HG02759 (cell line): ENCODE data around the gene ITFG1.
"Not testable (repeated sequence)": the region's sequence is repeated elsewhere in the genome, so short reads cannot be mapped to it uniquely, and the experiment has no call there.

Source experiments
- ATAC-seq: cut with Tn5 transposase; IDR thresholded peaks from one replicate; pipeline ENCODE4 v1.9.1; 2021; ENCODE audit warnings: mild to moderate bottlenecking, moderate library complexity; ENCODE audit not compliant: unreplicated experiment

Gene ITFG1

DNA sequence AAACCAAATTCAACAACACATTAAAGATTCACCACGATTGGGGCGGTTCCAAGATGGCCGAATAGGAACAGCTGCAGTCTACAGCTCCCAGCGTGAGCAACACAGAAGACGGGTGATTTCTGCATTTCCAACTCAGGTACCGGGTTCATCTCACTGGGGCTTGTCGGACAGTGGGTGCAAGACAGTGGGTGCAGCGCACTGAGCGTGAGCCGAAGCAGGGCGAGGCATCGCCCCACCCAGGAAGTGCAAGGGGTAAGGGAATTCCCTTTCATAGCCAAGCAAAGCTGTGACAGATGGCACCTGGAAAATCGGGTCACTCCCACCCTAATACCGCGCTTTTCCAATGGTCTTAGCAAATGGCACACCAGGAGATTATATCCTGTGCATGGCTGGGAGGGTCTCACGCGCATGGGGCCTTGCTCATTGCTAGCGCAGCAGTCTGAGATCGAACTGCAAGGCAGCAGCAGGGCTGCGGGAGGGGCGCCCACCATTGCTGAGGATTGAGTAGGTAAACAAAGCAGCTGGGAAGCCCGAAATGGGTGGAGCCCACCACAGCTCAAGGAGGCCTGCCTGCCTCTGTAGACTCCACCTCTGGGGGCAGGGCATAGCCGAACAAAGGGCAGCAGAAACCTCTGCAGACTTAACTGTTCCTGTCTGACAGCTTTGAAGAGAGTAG lies 113.7 kb downstream of the ITFG1 start:
- ATAC-seq: not testable (repeated sequence)

DNA sequence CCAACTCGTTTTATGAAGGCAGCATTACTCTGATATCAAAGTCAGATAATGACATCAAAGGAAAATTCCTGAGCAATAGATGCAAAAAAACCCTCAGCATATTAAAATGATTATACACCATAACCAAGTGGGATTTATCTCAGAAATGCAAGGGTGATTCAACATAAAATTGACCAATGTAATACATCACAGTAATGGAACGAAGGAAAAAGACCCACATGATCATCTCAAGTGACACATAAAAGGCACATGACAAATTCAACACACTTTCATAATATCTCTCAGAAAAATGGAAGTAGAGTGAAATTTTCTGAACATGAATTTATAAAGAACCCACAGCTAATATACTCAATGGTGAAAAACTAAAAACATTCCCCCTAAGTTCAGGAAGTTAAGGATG lies 118.8 kb downstream of the ITFG1 start:
- no peak for ATAC-seq

DNA sequence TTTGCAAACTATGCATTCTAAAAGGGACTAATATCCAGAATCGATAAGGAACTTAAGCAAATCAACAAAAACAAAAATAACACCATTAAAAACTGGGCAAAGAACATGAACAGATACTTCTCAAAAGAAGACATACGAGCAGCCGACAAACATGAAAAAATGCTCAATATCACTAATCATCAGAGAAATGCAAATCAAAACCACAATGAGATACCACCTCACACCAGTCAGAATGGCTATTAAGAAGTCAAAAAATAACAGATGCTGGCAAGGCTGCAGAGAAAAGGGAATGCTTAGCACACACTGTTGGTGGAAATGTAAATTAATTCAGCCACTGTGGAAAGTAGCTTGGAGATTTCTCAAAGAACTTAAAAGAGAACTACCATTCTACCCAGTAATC lies 130.3 kb downstream of the ITFG1 start:
- ATAC-seq: peak; percentile 39

DNA sequence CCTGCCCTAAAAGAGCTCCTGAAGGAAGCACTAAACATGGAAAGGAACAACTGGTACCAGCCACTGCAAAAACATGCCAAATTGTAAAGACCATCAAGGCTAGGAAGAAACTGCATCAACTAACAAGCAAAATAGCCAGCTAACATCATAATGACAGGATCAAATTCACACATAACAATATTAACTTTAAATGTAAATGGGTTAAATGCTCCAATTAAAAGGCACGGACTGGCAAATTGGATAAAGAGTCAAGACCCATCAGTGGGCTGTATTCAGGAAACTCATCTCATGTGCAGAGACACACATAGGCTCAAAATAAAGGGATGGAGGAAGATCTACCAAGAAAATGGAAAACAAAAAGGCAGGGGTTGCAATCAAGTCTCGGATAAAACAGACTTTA lies 136.6 kb downstream of the ITFG1 start:
- not testable (repeated sequence) for ATAC-seq

DNA sequence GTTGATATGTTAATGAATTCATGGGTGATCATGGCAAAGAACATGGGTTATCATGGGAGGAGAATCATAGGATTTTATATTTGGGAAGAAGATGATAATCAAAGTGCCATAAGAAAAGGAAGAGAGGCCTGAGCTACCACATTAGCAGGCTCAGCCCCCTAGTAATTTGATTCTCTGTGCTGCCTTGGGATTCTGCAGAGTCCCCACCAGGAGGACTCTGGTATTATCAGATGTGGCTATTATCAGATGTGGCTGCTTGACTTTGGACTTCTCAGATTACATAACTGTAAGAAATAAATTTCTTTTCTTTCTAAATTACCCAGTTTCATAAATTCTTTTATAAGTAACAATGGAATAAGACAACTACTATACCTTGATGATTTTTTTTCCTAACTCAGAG lies 137.6 kb downstream of the ITFG1 start:
- ATAC-seq: no peak

DNA sequence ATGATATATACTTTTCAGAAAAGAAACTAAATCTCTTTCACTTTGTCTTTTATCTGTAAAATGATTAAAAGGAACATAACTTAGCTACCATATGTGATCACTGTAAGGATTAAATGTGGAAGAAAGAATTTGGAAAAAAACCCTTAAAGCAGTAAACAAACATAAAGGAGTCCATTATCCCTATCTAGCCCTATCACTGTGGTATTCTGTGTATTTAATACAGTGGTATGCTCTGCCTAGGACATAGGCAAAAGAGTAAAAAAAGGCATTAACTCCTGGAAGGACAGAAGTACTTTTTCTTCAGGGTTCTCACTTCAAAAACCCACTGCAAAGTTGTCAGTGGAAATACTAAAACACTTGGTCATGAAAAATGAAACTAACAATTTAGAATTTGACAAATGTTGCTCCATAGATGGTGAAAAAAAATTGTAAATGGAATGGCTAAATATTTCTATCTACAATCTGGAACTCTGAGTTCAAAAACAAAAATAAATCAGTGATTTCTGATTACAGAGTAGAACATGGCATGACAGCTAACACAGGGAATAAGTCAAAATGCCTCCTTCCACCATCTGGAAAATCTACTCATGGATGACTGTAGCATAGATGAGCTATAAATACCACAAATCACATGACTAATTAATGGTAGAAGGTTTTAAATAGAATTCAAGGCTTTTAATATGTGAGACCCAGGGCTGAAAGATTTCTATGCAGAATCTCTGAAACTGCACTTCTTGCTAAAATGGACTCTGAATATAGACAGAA lies 140.1 kb downstream of the ITFG1 start:
- no peak for ATAC-seq

DNA sequence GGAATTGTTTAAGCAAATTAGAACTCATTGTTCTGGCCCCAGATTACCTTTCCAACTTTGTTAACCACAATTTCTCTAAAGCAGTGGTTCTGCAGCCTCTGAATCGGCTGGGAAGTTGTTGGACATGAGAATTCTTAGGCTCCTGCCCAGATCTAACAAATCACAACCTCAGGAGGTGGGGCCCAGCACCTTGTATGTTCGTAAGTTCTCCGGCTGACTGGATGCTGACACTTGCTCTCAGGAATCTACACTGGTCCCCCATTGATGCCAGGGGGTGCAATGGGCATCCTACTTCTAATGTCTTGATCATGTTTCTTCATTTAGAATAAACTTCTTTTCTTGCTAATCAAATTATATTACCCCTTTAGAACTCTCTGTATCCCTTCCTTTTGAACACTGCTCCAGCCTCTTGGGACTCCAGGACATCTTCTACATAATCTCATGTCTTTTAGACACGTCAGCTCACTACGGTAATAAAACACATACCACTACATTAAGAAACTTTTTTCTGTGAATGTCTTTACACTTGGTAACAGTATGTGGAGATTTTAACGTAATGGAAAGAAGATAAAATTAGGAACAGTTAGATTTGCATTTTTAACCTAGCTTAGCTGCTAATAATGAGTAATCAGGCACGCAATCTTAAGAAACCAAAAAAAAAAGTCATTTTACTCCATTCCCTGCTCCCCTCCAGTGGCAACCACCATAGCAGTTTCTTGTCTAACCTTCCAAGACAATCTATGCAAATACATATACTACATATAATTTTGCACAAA lies 143.2 kb downstream of the ITFG1 start:
- ATAC-seq: peak; percentile 47

DNA sequence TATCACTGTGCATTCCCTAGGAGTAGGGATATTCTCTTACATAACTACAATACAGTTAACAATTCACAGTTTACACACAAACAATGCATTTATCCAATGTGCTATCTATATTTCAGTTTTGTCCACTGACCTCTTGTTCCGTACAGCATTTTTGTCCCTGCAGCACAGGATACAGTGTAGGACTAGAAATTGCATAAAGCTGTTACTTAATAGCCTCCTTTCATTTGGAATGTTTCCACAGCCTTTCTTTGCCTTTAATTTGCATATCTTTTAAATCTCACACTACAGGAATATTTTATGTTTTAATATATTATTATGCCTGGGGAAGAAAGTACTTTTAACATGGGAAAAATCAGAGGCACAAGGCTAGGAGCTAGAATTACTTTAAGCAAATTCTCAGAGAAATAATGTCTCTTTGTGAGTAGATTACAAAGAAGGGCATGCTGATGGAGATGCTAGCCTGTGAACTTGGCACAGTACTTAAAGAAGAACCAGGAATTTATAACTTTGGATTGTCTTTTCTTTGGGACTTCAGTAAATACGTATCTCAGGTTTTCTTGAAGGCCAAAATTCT lies 144.3 kb downstream of the ITFG1 start:
- no peak for ATAC-seq

DNA sequence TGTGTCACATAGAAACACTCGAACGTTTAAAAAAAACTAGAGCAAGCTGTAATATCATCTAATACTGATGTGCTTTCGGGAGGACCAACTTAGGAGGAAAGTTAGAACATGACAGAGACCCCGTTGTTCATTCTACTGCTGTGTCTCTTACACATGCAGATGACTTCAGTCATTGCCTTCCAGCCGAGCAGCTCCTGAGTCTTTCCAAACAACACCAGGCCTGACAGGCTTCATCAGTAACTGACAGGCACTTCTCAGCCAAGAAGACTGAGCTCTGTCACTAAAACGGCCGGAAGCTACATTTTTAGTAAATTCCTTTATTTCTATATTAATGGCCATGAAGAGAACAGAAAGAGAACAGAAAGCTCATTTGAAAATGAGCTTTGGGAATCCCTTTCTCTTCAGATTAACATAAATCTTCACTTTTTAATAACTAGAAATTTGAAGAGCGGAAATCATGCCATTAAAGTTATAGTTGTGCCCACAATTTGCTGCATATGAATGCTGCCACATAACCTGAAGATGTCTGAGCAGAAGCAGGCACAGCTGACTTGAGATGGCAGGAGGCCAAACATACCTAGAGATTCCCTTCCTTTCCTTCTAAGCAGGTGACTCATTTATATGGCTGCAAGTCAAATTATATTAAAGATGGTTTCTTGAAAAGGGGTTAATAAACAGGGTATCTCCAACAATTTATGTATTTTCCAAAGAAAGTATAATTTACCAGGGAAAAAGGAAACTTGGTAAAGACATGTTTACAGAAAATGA lies 148.9 kb downstream of the ITFG1 start:
- no peak for ATAC-seq

DNA sequence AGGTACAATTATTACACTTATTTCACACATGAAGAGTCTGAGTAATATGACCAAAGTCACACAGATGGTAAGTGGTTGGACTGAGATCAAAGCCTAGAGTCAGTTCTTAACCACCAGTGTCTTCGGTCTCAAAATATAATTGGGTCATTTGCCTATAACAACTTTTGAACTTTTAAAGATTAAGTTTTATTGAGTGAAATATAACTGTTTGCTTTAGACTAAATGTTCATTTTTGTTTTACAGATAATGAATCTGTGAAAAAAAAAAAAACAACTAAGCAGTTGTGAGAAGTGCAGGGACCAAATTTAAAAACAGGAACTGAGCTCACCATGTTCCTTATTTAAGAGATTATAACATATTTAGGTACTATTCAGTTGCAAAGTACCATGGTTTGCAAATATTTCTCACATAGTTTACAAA lies 150.1 kb downstream of the ITFG1 start:
- peak; percentile 77 for ATAC-seq

DNA sequence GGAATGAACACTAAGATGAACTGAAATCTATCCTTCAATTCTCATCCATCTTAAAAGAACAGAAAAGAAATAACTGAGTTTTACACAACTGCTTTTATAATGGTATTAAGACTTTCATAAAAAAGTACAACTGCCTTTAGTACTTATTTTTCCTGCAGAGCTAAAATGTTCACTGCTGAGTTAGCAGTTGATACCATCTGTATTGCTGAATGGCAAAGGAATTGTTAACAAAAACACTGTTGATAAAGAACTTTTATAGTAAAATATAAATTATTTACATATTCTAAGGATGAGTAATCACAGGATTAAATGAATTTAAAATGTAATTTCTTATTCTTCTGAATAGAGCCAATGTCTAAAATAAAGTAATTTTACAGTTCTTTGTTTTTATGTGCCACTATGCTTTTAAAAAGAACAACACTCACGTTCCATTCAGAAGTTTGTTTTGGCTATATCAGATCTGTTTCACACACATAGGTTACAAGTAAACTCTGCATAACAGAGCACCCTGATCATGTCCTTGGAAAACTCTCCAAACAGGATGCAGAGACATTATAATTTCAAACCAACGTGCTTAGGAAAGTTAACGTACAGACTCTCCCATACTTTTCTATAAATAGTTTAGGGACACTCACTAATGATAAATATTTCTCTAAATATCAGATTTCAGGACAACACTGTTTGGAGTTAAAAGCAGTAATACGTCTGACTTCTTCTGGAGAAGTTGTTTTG lies 151.1 kb downstream of the ITFG1 start:
- ATAC-seq: no peak

DNA sequence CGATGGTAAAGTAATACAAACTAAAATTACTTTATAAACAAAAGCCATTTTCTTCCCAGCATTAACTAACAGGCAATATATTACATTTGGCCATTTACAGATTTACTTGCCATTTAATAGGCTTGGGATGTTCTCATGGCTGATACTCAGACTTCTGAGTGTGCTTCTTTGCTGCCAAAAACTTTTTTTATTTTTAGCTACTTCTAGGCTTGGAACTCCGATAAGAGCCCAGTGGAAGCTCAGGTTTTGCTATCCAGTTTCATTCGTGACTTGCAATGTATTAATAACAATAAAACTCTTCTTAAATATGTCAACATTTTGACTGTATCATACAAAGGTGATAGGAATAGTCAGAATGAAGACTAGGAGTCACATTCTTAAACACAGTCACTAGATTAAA lies 152.3 kb downstream of the ITFG1 start:
- ATAC-seq: no peak

DNA sequence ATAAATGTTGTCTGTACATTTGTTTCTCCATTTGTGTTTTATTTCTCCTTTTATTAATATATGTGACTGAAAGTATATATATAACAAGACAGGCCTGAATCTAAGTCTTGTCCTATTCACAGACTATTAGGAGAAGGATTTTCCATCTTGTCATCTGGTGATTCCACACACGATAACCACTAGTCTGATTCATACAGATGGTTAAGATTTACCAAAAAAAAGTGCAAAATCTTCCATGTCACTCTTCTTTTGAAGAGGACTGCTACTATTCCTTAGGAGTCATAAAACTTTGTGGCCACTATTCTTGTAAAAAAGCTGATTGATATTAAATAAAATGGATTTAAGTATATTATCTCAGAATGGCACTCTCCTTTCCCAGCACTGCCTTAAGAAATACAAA lies 156.3 kb downstream of the ITFG1 start:
- ATAC-seq: no peak

DNA sequence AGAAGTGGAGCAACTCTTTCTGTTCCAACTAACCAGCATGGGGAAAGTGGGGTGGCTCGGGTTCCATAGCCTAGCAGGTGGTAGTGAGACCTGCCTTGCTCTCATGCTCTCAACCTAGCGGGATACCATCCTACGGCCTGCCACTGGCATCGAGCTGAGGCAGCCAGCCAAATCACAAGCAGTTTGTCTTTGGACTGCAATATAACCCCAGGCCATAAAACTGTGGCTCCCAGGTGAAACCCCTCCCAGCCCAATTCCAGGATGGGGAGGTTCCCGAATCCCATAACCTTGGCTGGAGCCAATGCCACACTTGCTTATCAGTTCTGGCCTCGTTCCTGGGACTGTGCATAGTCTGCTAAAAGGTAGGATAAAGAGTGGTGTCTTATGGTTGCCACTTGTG lies 161.3 kb downstream of the ITFG1 start:
- ATAC-seq: no peak

DNA sequence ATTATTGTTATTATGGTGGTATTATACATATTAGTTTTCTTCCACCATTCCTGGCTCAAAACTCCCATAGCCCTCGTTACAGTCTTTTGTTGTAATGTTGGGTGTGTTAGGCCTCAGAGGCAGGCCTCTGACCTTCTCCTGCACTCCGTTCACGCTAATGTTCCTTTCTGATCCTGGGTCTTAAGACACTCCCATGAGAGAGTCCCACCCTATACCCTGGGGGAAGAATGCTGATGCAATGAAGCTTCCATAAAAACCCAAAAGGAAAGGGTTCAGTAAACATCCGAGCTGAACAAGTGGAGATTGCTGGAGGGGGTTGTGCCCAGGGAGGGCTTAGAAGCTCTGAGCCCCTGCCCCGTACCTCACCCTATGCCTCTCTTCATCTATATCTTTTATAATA lies 175.9 kb downstream of the ITFG1 start:
- ATAC-seq: no peak

DNA sequence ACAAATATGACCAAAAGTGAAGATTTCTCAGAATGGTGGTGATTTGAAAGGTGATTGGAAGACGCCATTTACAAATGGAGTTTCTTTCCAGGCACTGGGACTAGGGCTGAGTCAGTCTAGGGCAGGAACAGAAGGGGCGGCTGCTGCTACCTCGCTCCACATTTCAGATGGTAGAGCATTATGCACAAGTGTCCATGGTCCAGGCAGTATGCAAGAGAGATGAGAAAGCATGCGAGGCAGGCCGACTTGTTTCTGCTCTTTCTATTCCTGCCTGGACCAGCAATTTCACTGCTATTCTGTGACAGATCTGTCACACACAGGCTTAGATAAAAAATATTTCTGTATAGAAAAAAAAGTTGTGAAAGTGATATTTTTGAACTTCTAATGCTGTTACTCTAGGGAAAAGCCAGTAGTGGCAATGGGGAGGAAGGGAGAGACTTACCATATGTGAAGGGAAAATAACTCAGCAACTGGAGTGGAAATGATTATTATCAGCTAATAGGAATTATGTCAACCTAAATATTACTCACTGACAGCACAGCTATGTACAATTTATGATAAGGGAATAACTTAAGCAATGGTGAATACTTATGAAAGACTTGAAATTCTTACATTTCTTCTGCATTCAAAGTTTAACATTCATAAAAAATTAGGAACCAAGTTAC lies 182.4 kb downstream of the ITFG1 start:
- no peak for ATAC-seq

DNA sequence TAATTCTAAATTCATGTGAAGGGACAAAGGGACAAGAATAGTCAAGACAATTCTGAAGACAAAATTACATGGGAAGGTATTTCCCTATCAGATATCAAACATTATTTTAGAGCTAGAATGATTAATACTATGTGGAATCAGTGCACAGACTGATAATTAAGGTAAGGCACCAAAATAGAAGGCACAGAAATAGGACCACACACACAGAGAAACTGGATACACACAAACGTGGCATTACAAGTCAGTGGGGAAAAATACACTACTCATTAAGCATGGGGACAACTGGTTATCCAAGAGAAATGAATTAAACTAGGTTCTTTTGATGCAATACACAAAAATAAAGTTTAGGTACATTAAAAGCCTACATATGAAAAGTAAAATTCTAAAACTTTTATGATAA lies 184.3 kb downstream of the ITFG1 start:
- no peak for ATAC-seq

DNA sequence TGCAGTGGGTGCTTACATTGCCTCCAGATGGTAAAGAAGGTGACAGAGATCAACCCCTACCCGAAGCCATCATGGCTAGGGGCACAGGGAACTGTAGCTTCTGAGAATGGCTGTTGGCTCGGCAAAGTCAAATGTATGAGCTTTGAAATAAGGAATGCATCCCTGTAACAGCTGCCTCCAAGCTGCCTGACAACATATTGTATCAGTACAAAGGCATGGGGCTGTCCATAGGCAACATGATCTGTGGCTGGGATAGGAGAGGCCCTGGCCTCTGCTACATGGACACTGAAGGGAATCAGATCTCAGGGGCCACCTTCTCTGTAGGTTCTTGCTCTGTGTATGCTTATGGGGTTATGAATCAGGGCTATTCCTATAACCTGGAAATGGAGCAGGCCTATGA lies 197.9 kb downstream of the ITFG1 start:
- ATAC-seq: no peak

DNA sequence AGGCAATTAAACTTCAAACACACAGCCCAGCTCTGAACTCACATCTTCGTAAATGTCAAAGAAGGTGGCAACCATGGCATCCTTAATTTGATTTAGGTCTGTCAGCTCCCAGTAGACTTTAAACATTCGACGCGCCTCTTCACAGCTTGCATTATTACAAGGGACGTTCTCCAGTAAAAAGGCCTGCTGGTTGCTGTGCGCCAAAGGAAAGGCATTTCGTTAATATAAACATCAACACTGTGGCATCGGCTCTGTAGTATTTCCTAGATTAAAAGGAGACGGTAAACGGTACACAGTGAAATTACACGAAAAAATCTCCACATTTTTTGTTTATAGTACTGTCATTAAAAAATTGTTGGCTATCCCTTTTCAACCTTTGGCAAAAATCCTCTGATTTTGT lies 200.4 kb downstream of the ITFG1 start:
- no peak for ATAC-seq
